GM18868 (cell line): ENCODE data around the gene PPARGC1A.
A peak's percentile ranks its signal among the peaks of the same experiment; 100 is the strongest.

ENCODE experiments used
- ATAC-seq: cut with Tn5 transposase; IDR thresholded peaks from one replicate; pipeline ENCODE4 v1.9.1; 2021; ENCODE audit warnings: mild to moderate bottlenecking, moderate library complexity; ENCODE audit not compliant: unreplicated experiment

PPARGC1A gene

DNA sequence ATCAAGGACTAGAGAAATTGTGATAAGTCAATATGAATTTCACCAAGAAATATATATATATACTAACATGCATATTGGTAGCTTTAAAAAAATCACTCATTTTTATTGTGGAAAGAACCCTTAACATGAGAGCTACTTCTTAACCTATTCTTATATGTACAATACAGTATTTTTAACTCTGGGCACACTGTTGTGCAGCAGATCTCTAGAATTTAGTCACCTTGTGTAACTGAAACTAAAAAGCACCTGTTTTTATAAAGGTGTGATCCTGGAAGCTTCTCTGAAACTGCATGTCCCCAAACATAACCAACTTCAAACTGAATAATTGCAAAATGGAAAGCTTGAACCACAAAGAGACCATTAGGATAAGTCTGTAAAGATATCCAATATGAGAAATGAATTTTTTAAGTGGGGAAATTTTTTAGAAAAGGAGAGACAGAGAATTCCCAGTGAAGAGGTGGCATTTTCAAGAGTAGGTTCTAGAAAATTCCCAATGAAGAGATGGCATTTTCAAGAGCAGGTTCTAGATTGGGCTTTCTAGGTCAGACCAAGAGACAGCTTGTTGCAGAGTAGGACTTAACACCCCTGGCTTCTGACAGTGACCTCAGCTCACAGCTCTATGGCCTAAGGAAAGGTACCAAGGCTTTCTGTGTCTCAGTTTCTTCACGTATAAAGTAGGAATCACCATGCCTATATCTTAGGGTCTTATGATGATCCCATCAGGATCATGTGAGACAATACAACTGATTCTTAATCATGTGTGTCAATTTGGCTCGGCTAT, 22.0 kb upstream of the PPARGC1A start:
- peak; percentile 80 for ATAC-seq

DNA sequence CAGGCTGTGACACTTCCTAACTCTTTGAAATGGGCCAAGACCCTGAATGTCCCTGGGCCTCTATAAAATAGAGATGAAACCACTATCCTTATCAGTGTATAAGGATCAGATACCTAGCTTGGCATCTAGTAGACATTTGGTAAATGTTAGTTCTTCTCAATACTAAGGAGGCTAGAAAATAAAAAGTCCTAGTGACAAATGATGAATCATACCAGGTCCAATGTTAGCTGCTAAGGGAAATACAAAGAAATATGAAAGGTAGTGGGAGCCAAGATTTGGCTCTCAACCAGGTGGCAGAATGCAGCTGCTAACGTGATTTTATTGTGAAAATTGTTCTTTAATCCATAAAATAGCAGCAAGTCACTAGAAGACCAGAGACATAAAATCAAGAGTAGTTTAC, 19.8 kb upstream of the PPARGC1A start:
- no peak for ATAC-seq

DNA sequence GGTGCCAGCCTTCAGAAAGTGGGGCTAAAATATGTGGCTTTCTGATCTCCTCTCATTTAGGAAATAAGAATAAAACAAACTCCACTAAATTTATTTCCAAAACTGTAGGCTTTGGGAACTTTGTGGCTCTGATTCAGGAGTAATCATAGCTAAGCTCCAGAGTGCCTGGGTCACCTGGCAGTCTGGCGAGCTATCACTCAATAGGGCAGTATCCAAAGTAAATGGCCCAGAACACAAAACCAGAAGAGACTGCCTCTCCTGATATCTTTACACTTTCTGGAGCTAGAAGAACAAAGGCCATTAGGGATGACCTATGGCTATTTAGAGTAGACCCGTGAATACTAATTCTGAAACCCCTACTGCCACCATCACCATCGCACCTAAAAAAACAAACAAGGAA, 17.0 kb upstream of the PPARGC1A start:
- ATAC-seq = no peak

DNA sequence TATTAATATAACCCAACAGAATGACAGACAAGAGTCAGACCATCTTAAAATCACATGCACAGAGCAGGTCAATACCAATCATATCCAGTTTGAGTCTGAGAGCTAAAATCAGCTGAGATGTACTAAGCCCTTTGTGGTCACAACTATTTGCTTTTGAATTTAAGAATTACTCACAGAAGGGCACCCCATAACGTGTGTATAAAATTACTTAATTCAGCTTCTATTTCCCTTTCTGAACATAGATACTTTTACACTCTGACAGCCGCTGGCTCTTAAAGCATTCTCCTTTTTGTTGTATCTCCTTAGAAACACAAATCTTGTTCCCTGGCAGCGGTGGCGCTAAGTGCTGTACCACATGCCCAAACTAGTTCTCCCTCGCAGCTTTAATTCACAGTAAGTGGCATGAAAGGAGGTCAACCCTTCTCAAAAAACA, 14.8 kb upstream of the PPARGC1A start:
- no peak for ATAC-seq

DNA sequence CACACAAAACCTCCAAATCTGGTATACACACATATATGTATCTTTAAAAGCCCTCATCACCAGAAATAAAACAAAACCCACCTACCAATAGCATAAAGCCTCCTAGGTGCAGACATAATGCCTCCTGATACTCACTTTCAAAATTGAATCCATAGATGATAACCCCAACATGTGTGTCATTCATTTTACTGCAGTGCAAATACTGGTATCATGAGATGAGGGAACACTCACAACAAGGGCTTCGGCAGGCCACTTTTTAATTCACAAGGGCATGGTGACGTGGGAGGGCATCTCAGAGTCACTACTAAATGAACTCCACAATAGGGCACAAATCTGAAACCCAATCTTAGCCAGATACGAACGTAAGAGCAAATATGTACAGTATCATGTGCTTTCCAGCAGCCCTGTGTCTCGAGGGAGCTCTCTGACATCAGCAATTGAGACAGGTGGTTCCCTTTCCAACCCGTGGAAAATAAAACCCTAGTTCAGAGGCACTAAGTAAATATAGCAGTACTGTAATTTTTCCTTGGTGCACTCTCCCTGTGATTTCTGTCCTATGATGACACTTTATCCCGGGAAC, 14.1 kb upstream of the PPARGC1A start:
- no peak for ATAC-seq

DNA sequence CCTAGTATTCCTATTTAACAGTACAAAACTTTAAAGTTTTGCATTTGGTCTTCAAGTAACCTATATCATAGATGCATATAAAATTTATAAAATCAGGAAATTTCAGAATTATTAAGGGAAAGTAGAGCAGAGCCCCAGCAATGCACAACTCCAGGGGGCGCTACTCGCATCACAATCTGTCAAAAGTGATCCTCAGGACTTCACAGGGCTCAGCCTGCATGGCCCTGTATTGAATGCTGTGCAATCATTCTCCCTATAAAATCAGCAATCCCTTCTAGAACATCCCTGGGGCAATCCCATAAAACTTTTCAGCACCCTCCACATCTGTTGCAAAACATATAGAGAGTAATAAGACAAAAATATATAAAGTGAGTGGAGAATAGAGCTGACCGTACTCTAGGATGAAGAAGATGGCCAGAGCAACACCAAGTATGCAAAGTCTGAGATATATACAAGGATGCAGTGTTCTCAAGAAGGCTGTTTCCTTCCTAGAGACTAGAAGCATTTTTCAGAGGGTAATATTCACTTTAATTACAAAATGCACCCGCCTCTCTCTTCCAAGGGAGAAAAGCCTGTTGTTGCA, 12.5 kb upstream of the PPARGC1A start:
- no peak for ATAC-seq

DNA sequence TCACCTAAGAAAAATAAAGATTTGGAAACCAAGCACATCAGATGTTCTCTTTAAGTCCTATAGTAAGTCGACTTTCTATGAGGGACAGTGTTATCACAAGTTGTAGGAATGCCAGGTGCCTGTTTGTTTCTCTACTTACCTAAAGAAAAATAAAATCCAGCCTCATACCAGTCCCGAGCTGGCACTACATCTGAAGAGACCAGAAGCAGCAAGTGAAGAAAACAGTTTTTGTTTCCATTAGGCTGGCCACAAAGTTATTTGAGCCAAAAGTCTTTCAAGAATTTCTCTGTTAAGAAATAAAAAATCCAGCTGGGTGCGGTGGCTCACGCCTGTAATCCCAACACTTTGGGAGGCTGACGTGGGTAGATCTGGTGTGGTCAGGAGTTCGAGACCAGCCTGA, 10.8 kb upstream of the PPARGC1A start:
- no peak for ATAC-seq

DNA sequence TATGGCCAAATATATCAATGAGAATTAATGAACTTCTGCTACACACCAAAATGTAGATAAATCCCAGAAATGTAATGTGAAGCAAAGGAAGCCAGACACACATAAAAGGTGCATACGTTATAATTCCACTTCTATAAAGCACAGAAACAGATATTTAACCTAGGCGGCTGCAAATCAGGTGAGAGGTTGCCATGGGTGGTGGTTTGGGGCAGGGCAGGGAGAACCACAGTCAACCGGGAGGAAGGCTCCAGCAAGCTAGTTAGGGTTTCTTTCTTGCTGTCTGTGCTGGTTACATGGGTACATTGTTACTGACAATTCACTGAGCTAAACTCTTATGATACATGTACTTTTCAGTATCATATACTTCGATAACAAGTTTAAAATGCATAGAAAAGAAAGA, 9.7 kb upstream of the PPARGC1A start:
- no peak for ATAC-seq

DNA sequence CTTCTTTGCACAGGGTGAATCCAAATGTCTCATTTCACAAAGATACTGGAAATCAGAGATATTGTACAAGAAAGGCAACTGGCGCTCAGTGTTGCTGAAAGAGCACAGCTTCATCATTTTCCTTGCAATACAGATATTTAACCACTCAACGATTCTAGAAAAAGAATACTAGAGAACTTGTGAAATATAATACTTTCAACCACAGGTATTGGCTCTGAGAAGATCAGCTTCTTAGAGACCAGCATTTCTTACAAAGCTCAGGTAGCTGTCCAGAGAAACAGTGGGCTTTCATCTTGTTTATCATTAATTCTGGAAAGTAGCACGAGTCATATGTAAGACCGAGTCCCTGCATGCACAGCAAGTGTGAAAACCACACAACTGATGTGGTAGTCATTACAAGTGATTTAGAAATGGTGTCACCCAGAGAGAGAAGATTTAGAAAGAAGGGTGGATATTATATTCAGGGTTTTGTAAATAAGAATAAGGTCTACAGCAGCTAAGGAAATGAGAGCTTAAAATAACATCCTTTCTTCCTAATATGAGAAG, 7.8 kb upstream of the PPARGC1A start:
- ATAC-seq = no peak

DNA sequence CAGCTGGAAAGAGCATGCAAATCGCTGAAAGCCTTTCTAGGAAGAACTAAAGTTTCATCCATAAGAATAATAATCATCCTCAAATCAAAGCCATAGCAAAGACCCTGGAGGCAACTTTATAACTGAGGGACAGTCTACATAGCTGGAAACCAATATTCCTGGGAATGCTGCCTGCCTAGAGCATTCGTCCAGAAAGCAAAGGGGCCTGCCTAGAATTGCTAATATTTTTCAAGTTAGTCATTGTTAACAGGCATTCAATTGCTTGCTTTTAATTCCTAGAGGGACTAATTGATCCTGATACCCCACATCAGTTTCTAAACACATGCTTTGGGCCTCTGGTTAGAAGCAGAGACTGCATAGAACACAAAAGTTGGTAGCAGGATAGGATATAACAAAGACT, 4.2 kb upstream of the PPARGC1A start:
- no peak for ATAC-seq

DNA sequence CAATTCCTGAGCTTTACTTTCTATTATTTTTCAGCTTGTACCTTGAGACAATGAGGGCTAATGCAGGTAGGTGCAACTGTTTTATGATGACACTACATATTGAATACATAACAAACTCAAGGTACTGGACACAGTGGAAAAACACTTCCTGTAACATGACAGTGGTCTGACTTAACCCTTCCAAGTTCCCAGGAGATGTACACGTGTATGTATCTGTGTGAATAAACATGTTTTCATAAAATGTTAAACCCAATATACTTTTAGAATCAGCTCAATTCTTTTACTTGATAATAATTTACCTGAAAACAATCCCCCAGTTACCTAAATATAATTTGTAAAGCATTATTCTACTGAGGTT, 1.2 kb upstream of the PPARGC1A start:
- ATAC-seq = no peak

DNA sequence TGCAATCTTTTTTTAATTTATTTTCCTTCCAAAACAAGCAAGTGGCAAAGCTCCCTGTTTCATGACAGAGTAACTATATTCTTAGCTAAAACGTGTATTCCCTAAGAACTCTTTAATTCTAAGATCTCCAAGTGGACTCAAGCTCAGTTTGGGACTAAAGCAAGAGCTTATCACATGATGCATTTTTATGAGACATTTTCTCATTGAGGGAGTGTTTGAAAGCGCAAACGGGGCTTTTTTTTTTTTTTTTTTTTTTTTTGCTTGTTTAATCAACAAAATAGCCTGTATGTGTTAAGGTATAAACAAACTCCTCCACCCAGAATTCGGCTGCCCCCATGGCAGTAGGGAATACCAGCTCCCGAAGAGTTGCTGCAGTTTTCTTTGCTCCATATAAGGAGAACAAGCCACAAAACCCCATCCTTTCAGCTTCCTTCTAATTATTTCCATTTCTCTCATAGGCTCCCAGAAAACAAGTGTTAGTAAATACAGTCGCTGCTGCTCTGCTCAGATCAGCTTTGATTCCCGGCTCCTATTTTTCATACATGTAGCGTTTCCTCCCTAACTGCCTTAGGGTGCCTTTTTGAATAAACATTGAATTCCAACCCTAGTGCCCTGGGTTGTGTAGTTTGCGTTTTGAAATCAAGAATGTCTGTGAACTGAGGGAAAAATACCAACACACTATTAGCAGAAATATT, 669 bp upstream of the PPARGC1A start:
- no peak for ATAC-seq

DNA sequence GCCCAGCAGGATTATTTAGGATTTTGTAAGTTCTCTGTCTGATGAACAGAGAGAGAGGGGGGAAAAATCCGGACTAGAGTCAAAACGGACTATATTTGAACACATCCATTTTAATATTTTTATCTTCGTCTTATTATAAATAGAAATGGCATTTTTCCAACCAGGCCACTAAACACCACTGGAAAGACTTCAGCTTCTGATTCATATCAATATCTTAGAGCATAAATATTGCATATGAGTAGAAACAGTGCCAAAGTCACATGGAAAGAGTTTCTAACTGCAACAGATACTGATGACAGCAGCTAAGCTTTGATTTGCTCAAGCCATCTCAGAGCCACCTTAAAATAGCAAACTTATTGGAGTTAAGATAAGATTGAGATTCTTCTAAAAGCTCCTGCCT, 456 bp downstream of the PPARGC1A start:
- peak; percentile 6 for ATAC-seq

DNA sequence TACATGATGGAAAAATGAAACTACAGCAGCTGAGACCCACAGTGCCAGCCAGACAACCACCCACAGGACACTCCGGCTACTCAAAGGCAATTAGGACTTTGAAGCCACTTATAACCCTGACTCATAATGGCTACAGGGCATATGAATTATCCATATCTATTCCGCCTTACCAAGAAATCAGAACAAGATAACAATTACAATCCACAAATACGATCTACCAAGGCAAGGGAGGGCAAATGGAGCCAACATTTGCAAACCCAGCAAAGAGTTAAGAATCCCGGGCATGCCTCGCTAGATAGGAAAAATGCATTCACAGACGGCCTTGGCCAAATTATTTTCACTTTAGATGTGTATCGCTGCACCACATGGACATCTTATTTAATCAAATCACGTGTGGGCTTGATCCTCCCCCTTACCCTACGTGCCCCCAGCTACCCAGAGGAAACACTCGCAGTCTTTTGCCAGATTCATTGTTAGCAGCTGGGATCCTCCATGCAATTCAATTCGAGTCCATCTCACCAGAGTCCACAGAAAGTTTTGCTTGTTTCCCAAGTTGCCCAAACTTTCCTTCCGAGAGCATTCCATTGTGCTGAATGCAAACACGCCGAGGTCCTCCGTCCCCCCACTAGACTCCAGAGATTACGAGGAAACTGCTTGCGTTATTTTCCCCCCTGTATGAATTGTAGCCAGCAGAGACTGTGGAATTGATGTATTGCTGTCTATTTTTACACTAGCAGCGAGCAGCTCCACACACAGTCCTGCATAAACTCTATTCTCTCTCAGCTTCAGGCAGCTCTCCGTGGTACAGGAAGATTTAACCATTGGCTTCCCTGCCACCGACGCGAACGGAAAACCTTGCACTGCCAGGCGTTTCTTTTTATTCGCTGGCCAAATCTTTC, 1.2 kb downstream of the PPARGC1A start:
- no peak for ATAC-seq

DNA sequence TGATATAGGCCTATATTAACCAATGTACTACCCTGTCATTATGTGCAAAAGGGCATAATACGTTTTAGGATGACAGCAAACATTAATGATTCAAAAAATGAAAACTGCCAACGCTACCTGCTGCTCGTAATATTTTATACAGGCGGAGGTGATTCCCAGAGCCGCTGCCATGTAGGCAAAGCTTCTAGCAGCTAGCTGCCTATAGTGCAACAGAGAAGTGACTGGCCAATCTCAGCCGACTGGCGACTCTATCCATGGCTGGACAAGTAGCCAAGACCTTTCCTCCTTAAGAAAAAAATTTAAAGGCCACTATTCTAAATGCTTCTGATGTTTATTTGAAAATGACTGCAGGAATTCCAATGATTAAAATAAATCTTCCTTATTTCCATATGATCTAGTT, 1.9 kb downstream of the PPARGC1A start:
- no peak for ATAC-seq

DNA sequence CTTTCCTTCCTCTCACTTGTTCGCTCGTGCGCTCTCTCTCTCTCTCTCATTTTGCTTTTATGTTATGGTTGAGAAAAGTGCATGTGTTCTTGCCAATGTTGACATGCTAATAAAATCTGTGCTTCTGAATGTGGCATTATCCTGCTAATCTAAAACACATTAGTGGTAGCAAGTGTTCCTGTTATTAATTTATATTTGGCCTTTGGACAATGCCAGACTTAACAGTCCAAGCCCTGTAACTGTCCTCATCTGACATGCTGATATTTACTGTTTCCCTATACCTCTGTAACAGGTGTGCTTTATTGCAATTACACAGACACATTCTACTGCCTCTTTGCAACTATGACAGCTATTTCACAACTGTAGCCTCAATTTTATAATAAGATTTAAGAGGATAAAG, 2.7 kb downstream of the PPARGC1A start:
- no peak for ATAC-seq

DNA sequence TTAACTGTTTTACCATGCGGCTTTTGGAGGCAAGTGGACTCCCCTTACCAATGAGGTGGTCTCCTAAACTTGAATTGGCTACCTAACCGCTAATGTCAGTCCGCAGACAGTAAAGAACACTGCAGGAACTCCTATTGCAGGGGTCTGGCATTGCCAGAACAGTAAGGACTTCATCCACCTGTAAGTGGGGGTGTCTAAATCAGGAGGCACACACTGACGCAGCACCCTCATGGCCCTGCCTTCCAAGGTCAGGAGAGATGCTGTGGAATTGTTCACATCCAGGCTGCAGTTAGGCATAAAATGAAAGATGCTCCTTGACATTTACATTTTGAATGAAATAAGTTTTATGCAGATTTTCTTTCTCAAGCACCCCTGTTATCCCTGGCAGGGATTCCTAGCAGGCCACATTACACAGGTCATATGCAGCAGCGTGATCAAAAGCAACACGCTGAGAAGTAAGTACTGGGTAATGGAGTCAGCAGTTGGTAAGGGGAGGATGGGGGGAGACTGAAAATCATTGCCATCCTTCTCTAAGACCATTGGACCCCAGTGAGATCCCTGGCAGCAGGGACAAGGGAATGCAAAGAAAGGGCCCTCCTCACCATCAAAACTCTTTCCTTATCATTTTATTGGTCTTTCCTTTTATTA, 3.8 kb downstream of the PPARGC1A start:
- ATAC-seq = no peak

DNA sequence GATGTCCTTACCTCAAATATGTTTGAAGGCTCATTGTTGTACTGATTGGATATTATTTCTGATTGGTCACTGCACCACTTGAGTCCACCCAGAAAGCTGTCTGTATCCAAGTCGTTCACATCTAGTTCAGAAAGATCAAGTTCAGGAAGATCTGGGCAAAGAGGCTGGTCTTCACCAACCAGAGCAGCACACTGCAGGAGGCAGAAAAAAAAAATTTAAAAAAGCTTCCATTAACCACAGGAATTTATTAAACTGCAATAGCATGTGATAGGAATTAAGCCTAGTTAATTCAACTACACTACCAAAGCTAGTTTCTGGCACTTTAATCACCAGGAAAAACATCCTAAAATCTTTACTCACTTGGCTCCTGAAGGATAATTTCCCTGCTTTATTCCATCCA, 5.1 kb downstream of the PPARGC1A start:
- no peak for ATAC-seq

DNA sequence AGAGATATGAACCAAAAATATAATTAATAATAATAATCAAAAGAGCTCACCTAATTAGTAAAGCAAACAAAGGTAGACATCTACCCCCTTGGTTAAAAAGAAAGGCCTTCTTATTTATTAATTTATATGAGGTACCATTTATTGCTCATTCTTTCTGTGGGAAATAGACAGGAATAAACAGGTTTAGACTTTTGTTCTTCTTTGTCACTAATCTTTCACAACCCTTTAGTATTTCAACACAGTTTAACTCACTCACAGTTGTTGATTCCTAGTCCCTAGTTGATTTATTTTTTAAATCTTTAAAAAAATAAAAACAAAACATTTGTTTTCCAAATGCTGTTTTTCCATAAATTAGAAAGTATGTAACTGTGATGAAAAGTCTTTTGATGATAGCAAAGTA, 5.6 kb downstream of the PPARGC1A start:
- ATAC-seq = no peak

DNA sequence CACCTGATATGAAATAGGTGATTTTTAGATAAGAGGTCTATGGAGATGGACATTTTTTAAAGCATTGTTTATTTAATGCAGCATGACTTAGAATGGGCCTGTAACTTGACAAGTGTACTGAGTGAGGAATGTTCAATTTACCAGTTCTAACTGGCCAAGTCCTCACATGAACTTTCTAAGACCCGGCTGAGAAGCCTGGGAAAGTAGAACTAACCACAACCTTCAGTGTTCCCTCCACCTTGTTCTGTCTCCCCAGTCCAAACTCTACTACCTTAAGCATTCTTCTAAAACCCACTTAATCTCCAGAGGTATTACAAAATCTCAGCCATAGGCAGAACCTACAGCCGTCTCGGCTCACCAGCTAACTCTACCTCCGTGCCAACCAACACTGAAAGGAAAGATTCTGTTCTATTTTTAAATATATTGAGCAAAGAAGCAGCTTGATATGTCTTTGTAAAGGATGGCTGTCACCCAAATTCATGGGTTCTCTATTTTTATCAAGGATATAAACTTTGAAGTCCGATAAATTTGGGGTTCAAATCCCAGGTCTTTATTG, 6.8 kb downstream of the PPARGC1A start:
- no peak for ATAC-seq
